Measurements from ENCODE around the gene UBE2F. TPM values are rescaled to one million over a fixed set of nuclear protein-coding genes. Genes with fewer than 3 reads are reported as not detected.
"Not testable (repeated sequence)": the region's sequence is repeated elsewhere in the genome, so short reads cannot be mapped to it uniquely, and the experiment has no call there.

The UBE2F gene
- polyA plus RNA-seq, 6 donors from 2014 or later: 50.7 to 64.6 (median 60.0) TPM

GRCh38 chr2:237931205-237931721, 35.6 kb upstream of the UBE2F start:
- peak; percentile 15 for DNase-seq
- no peak overlapping the region for H3K4me3 Mint-ChIP-seq
- peak; percentile 34 to 52 for ATAC-seq (ENCODE audit: low read depth in 2 of 2)
- H3K9me3 Mint-ChIP-seq: peaks cover 0 to 7% (median 0%) of the 10 kb centered on the region in 7 donors
- peaks cover 6 to 11% of the 10 kb centered on the region in 2 donors for H3K36me3 Mint-ChIP-seq
- H3K27me3 Mint-ChIP-seq: peaks cover 16 to 39% (median 31%) of the 10 kb centered on the region in 3 donors
- H3K4me1 Mint-ChIP-seq: peaks cover 0 to 12% (median 5%) of the 10 kb centered on the region in 3 donors
- peak overlapping the region in 1 of 6 donors; percentile 9 for H3K27ac Mint-ChIP-seq

GRCh38 chr2:237932731-237933131, 34.1 kb upstream of the UBE2F start:
- peaks cover 16 to 39% (median 31%) of the 10 kb centered on the region in 3 donors for H3K27me3 Mint-ChIP-seq
- DNase-seq: no peak
- peaks cover 6 to 11% of the 10 kb centered on the region in 2 donors for H3K36me3 Mint-ChIP-seq
- H3K27ac Mint-ChIP-seq: no peak overlapping the region
- H3K4me1 Mint-ChIP-seq: peaks cover 0 to 12% (median 5%) of the 10 kb centered on the region in 3 donors
- no peak for ATAC-seq (ENCODE audit: low read depth in 2 of 2)
- no peak overlapping the region for H3K4me3 Mint-ChIP-seq
- peaks cover 0 to 7% (median 0%) of the 10 kb centered on the region in 7 donors for H3K9me3 Mint-ChIP-seq

- Mint-ChIP-seq H3K36me3 (peaks cover 6 to 11% of the 10 kb centered on the region in 2 donors), H3K4me1 (peaks cover 0 to 12% (median 5%) of the 10 kb centered on the region in 3 donors), H3K4me3 (no peak overlapping the region), H3K27me3 (peaks cover 16 to 39% (median 31%) of the 10 kb centered on the region in 3 donors), H3K27ac (no peak overlapping the region), H3K9me3 (peaks cover 0 to 7% (median 0%) of the 10 kb centered on the region in 7 donors)
- DNase-seq: no peak
- no peak for ATAC-seq (ENCODE audit: low read depth in 2 of 2)
Observed at GRCh38 chr2:237934186-237934585, 32.6 kb upstream of the UBE2F start.

- ATAC-seq (ENCODE audit: low read depth in 2 of 2) (no peak), DNase-seq (no peak)
- peaks cover 13 to 33% (median 30%) of the 10 kb centered on the region in 3 donors for H3K27me3 Mint-ChIP-seq
- H3K4me1 Mint-ChIP-seq: peaks cover 0 to 7% (median 5%) of the 10 kb centered on the region in 3 donors
- no peaks in the 10 kb centered on the region for H3K36me3 Mint-ChIP-seq
- H3K9me3 Mint-ChIP-seq: no peaks in the 10 kb centered on the region
- peak overlapping the region in 1 of 8 donors; percentile 70 for H3K4me3 Mint-ChIP-seq
- H3K27ac Mint-ChIP-seq: no peak overlapping the region
Observed at GRCh38 chr2:237935740-237936452, 30.9 kb upstream of the UBE2F start.

- Mint-ChIP-seq H3K9me3 (peaks cover 0 to 4% (median under 1%) of the 10 kb centered on the region in 7 donors), H3K27ac (no peak overlapping the region), H3K36me3 (peaks cover 0 to 3% of the 10 kb centered on the region in 2 donors), H3K4me1 (no peaks in the 10 kb centered on the region), H3K4me3 (no peak overlapping the region), H3K27me3 (peaks cover 8 to 33% (median 21%) of the 10 kb centered on the region in 3 donors)
- DNase-seq: no peak
- no peak for ATAC-seq (ENCODE audit: low read depth in 2 of 2)
Observed at GRCh38 chr2:237939251-237939650, 27.6 kb upstream of the UBE2F start.

- peaks cover 0 to 14% (median 7%) of the 10 kb centered on the region in 7 donors for H3K9me3 Mint-ChIP-seq
- no peak for DNase-seq
- ATAC-seq (ENCODE audit: low read depth in 2 of 2): no peak
- H3K4me1 Mint-ChIP-seq: no peaks in the 10 kb centered on the region
- no peak overlapping the region for H3K27ac Mint-ChIP-seq
- H3K4me3 Mint-ChIP-seq: no peak overlapping the region
- H3K27me3 Mint-ChIP-seq: peaks cover 12 to 36% (median 22%) of the 10 kb centered on the region in 3 donors
- H3K36me3 Mint-ChIP-seq: peaks cover 0 to 9% of the 10 kb centered on the region in 2 donors
Observed at GRCh38 chr2:237940828-237941227, 26.0 kb upstream of the UBE2F start.

- Mint-ChIP-seq H3K4me1 (no peaks in the 10 kb centered on the region), H3K27me3 (peaks cover 11 to 37% (median 23%) of the 10 kb centered on the region in 3 donors), H3K36me3 (peaks cover 0 to 13% of the 10 kb centered on the region in 2 donors), H3K27ac (no peak overlapping the region), H3K4me3 (no peak overlapping the region), H3K9me3 (peaks cover 0 to 18% (median 8%) of the 10 kb centered on the region in 7 donors)
- no peak for DNase-seq
- ATAC-seq (ENCODE audit: low read depth in 2 of 2): no peak
Observed at GRCh38 chr2:237941239-237941638, 25.6 kb upstream of the UBE2F start.

- no peak overlapping the region for H3K27ac Mint-ChIP-seq
Observed at GRCh38 chr2:237942513-237942899, 24.3 kb upstream of the UBE2F start.

GRCh38 chr2:237943395-237944094, 23.3 kb upstream of the UBE2F start:
- Mint-ChIP-seq H3K27me3 (peaks cover 20 to 55% (median 39%) of the 10 kb centered on the region in 3 donors), H3K27ac (no peak overlapping the region), H3K9me3 (peaks cover 5 to 27% (median 14%) of the 10 kb centered on the region in 7 donors), H3K4me3 (no peak overlapping the region), H3K4me1 (no peaks in the 10 kb centered on the region), H3K36me3 (peaks cover 0 to 26% of the 10 kb centered on the region in 2 donors)
- ATAC-seq (ENCODE audit: low read depth in 2 of 2): no peak
- DNase-seq: no peak

More at GRCh38 chr2:237942513-237942899, 24.3 kb upstream of the UBE2F start:
- H3K9me3 Mint-ChIP-seq: peaks cover 5 to 27% (median 14%) of the 10 kb centered on the region in 7 donors
- H3K36me3 Mint-ChIP-seq: peaks cover 0 to 26% of the 10 kb centered on the region in 2 donors
- ATAC-seq (ENCODE audit: low read depth in 2 of 2): no peak
- no peaks in the 10 kb centered on the region for H3K4me1 Mint-ChIP-seq
- H3K27me3 Mint-ChIP-seq: peaks cover 17 to 50% (median 35%) of the 10 kb centered on the region in 3 donors
- H3K4me3 Mint-ChIP-seq: no peak overlapping the region
- no peak for DNase-seq

GRCh38 chr2:237944302-237944701, 22.5 kb upstream of the UBE2F start:
- no peak for ATAC-seq (ENCODE audit: low read depth in 2 of 2)
- Mint-ChIP-seq H3K9me3 (peaks cover 5 to 27% (median 14%) of the 10 kb centered on the region in 7 donors), H3K4me1 (no peaks in the 10 kb centered on the region), H3K27ac (no peak overlapping the region), H3K4me3 (no peak overlapping the region), H3K27me3 (peaks cover 20 to 62% (median 45%) of the 10 kb centered on the region in 3 donors), H3K36me3 (peaks cover 0 to 26% of the 10 kb centered on the region in 2 donors)
- DNase-seq: no peak

GRCh38 chr2:237946423-237946822, 20.4 kb upstream of the UBE2F start:
- Mint-ChIP-seq H3K27ac (no peak overlapping the region), H3K4me3 (no peak overlapping the region), H3K9me3 (peaks cover 5 to 27% (median 14%) of the 10 kb centered on the region in 7 donors), H3K27me3 (peaks cover 20 to 60% (median 45%) of the 10 kb centered on the region in 3 donors), H3K36me3 (peaks cover 0 to 26% of the 10 kb centered on the region in 2 donors), H3K4me1 (no peaks in the 10 kb centered on the region)
- ATAC-seq (ENCODE audit: low read depth in 2 of 2): no peak
- DNase-seq: no peak

- peaks cover 29 to 48% (median 44%) of the 10 kb centered on the region in 3 donors for H3K27me3 Mint-ChIP-seq
- H3K4me3 Mint-ChIP-seq; DNase-seq; ATAC-seq (ENCODE audit: low read depth in 2 of 2); H3K4me1 Mint-ChIP-seq; H3K27ac Mint-ChIP-seq; H3K9me3 Mint-ChIP-seq: not testable (repeated sequence)
- peaks cover 0 to 12% of the 10 kb centered on the region in 2 donors for H3K36me3 Mint-ChIP-seq
Observed at GRCh38 chr2:237951354-237951753, 15.5 kb upstream of the UBE2F start.

GRCh38 chr2:237951878-237952277, 14.9 kb upstream of the UBE2F start:
- H3K4me3 Mint-ChIP-seq: no peak overlapping the region
- no peak for ATAC-seq (ENCODE audit: low read depth in 2 of 2)

More at GRCh38 chr2:237951878-237952277, 14.9 kb upstream of the UBE2F start:
- DNase-seq: no peak
- no peak overlapping the region for H3K27ac Mint-ChIP-seq
- peaks cover 0 to 7% (median 3%) of the 10 kb centered on the region in 7 donors for H3K9me3 Mint-ChIP-seq
- H3K4me1 Mint-ChIP-seq: peaks cover 0 to 4% (median 0%) of the 10 kb centered on the region in 3 donors
- peaks cover 0 to 7% of the 10 kb centered on the region in 2 donors for H3K36me3 Mint-ChIP-seq
- peaks cover 30 to 46% (median 40%) of the 10 kb centered on the region in 3 donors for H3K27me3 Mint-ChIP-seq

Data from naive B cell (primary cell).